Right renal cortex interstitium (tissue), 3 donors: ENCODE measurements around the gene AFG3L2. TPM values are rescaled to one million over a fixed set of nuclear protein-coding genes. Genes with fewer than 3 reads are reported as not detected.

ENCODE experiments used
- DNase-seq, 3 donors: peaks; one replicate each; pipeline ENCODE4 v3.0.0-alpha.2; 2013; ENCODE audit warnings: low read depth in 3 of 3, low spot score in 2 of 3
- polyA plus RNA-seq, 3 donors: library from polyadenylated mRNA; unstranded; fragments of 120-200 nt; gene quantifications; one replicate each; pipeline ENCODE4 v1.2.1, GENCODE V29; 2013; ENCODE audit not compliant: insufficient read length in 3 of 3

Gene AFG3L2
- polyA plus RNA-seq, 3 donors = 77.8 to 82.1 (median 80.8) TPM

DNA sequence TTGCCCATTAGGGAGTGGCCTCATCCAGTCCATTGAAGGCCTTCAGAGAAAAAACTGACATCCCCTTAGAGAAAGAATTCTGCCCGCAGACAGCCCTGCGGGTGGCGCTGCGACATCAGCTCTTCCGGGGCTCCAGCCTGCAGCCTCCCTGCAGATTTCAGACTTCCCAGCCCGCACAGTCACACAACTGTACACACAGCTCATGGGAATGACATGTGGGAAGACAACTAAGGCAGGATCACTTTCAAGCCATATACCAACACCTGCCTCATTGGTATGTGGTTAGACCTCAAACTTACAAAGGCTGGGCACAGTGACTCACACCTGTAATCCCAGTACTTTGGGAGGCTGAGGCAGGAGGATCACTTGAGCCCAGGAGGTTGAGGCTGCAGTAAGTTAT, 93.8 kb downstream of the AFG3L2 start:
- no peak for DNase-seq

DNA sequence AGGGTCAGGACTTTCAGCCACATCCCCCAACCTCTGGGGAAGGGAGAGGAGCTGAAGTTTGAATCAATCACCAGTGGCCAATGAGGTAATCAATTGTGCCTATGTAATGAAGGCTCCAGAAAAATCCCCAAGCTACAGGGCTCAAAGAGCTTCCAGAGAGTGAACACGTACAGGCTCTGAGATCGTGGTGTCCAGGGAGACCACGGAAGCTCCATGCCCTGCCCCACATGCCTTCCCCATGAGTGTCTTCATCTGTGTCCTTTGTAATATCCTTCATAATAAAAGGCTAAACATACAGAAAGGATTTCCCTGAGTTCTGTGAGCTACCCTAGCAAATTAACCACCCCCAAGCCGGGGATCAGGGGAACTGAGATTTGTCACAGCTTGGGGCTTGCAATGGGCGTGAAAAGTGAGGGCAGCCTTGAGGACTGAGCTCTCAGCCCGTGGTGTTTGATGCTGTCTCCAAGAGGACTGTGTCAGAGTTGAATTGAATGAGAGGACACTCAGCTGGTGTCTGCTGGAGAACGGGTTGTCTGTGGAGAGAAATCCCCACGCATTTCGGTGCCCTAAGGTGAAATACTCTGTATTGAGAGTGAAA, 94.5 kb downstream of the AFG3L2 start:
- DNase-seq = no peak

DNA sequence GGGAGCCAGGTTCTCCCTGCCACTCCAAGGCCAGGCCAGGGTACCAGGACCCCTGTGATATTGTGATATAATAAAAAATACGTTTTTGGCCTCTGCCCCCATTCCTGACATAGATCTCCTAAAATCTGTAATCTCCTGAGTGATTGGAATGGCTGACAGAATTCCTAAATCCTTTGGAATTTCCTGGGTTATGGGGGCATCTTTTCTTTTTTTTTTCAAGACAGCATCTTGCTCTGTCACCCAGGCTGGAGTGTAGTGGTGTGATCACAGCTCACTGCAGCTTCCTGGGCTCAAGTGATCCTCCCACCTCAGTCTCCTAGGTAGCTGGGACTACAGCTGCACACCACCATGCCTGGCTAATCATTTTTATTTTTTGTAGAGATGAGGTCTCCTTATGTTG, 95.2 kb downstream of the AFG3L2 start:
- no peak for DNase-seq

DNA sequence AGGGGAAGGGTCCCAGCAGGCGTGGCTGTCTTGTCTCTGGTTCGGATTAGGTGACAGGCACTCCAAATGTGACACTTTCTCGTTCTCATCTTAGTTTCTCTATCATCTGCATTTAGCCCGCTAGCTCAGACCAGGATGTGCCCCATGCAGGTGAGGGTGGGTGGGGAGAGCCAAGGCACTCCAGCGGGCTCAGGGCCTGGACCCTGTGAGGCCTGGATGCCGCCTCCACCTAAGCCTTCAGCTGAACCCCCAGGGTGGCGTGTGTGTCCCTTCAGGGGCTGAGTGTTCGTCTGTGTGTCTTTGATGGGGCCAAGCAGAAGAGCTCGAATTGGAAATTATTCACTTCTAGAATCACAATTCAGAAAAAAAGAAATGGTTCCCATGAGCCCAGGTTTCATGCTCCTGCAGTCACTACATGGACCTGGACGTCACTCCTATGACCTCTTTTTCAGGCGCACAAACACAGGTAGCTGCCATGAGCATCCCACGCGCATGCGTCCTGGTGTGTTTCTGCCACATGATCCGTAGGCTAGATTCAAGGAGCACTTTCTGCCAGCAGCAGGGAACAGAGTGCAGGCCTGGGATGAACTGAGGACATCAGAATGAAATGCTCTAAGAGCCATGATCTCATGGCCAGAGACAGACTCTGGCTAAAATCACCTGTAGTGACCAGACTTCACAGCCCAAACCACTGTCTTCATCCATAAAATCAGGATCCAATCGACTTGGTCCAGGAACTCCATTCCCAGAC, 97.1 kb downstream of the AFG3L2 start:
- DNase-seq = no peak

Other genes with a start within 250 kb of the AFG3L2 start
- gene CIDEA, start 122.9 kb downstream of the AFG3L2 start, polyA plus RNA-seq = not detected
- 10 to 100 TPM; 54.1 to 63.3 (median 58.6) TPM for gene TUBB6, start 69.0 kb downstream of the AFG3L2 start, polyA plus RNA-seq
- 10 to 100 TPM in 1 of 3 donors, 1 to 10 TPM in 2; 7.3 to 12.9 (median 7.9) TPM for gene PRELID3A, start 30.7 kb upstream of the AFG3L2 start, polyA plus RNA-seq